ENCODE results near the gene RABEPK. TPM values are rescaled to one million over a fixed set of nuclear protein-coding genes. Genes with fewer than 3 reads are reported as not detected.

RABEPK gene
- polyA plus RNA-seq, 1 donor (not counting 4 experiments of a cell fraction or from before 2014, with no cell fraction given): 33.4 TPM

GRCh38 chr9:125238127-125238914, 38.0 kb downstream of the RABEPK start:
- H3K4me3 ChIP-seq (ENCODE audit: control insufficient read depth in 2 of 3, extremely low read depth in 1 of 3, insufficient read depth in 2 of 3, low read depth in 1 of 3, low read length in 3 of 3): peak overlapping the region; percentile 99

DNA sequence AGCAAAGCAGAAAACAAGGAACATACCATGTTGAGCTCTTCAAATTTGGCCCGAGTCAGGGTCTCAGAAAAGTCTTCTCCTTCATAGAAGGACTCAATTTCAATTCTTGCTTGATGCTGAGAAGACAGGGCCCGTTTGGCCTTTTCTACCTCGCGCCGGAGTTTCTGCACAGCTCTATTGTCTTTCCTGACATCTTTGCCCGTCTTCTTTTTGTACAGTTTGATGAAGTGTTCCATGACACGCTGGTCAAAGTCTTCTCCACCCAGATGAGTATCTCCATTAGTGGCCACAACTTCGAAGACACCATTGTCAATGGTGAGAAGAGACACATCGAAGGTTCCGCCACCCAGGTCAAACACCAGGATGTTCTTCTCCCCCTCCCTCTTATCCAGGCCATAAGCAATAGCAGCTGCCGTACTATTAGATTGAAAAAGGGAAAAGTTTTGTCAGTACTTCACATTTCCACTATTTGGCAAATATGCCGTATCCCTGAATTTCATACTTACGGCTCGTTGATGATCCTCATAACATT, 38.6 kb downstream of the RABEPK start:
- no peak overlapping the region for H2AFZ ChIP-seq (ENCODE audit: control insufficient read depth, low read length)
- no peaks in the 10 kb centered on the region for H3K9me1 ChIP-seq (ENCODE audit: control insufficient read depth, extremely low read depth, insufficient read depth, low read length)
- peak overlapping the region; percentile 99 for H3K4me3 ChIP-seq (ENCODE audit: control insufficient read depth in 2 of 3, extremely low read depth in 1 of 3, insufficient read depth in 2 of 3, low read depth in 1 of 3, low read length in 3 of 3)
- TF ChIP-seq EZH2 (IDR thresholded peaks at IDR 0.05; ENCODE audit: low read length): no peak
- TF ChIP-seq, protein P1, sequence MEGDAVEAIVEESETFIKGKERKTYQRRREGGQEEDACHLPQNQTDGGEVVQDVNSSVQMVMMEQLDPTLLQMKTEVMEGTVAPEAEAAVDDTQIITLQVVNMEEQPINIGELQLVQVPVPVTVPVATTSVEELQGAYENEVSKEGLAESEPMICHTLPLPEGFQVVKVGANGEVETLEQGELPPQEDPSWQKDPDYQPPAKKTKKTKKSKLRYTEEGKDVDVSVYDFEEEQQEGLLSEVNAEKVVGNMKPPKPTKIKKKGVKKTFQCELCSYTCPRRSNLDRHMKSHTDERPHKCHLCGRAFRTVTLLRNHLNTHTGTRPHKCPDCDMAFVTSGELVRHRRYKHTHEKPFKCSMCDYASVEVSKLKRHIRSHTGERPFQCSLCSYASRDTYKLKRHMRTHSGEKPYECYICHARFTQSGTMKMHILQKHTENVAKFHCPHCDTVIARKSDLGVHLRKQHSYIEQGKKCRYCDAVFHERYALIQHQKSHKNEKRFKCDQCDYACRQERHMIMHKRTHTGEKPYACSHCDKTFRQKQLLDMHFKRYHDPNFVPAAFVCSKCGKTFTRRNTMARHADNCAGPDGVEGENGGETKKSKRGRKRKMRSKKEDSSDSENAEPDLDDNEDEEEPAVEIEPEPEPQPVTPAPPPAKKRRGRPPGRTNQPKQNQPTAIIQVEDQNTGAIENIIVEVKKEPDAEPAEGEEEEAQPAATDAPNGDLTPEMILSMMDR (optimal IDR thresholded peaks at IDR 0.05 in 1 of 3, IDR thresholded peaks at IDR 0.05 in 1 of 3, conservative IDR thresholded peaks at IDR 0.05 in 1 of 3; ENCODE audit: extremely low read depth in 1 of 3, insufficient read depth in 2 of 3, low read length in 3 of 3): no peak
- H3K27ac ChIP-seq (ENCODE audit: control insufficient read depth, insufficient read depth, low read length): peak overlapping the region; percentile 94
- H3K4me1 ChIP-seq (ENCODE audit: control insufficient read depth, extremely low read depth, insufficient read depth, low read length): peaks cover 42% of the 10 kb centered on the region
- no peaks in the 10 kb centered on the region for H3K27me3 ChIP-seq (ENCODE audit: control insufficient read depth, extremely low read depth, insufficient read depth, low read length)
- FAIRE-seq (no peak), DNase-seq (ENCODE audit: low read depth, low spot score) (no peak)
- peaks cover 21 to 40% of the 10 kb centered on the region in 2 experiments for H3K36me3 ChIP-seq (ENCODE audit: control insufficient read depth in 2 of 2, extremely low read depth in 1 of 2, insufficient read depth in 2 of 2, low read length in 2 of 2)
- H3K9ac ChIP-seq (ENCODE audit: control insufficient read depth, extremely low read depth, insufficient read depth, low read length): peak overlapping the region; percentile 99
- no peaks in the 10 kb centered on the region for H3K9me3 ChIP-seq (ENCODE audit: control insufficient read depth, low read depth, low read length)
- dilution Hi-C loops (cut with MboI; ENCODE audit: extremely low pct_ligation_motif_present, low sequenced_read_pairs): no loop called here
- peaks cover 43% of the 10 kb centered on the region for H4K20me1 ChIP-seq (ENCODE audit: control insufficient read depth, extremely low read depth, insufficient read depth, low read length)
- peaks cover 61% of the 10 kb centered on the region for H3K79me2 ChIP-seq (ENCODE audit: control insufficient read depth, insufficient read depth, low read length)
- H3K4me2 ChIP-seq (ENCODE audit: control insufficient read depth, extremely low read depth, insufficient read depth, low read depth, low read length): peak overlapping the region; percentile 84

More at GRCh38 chr9:125238127-125238914, 38.0 kb downstream of the RABEPK start:
- Histone ChIP-seq H4K20me1 (ENCODE audit: control insufficient read depth, extremely low read depth, insufficient read depth, low read length) (peaks cover 43% of the 10 kb centered on the region), H3K27me3 (ENCODE audit: control insufficient read depth, extremely low read depth, insufficient read depth, low read length) (no peaks in the 10 kb centered on the region), H3K4me1 (ENCODE audit: control insufficient read depth, extremely low read depth, insufficient read depth, low read length) (peaks cover 36% of the 10 kb centered on the region), H3K36me3 (ENCODE audit: control insufficient read depth in 2 of 2, extremely low read depth in 1 of 2, insufficient read depth in 2 of 2, low read length in 2 of 2) (peaks cover 21 to 40% of the 10 kb centered on the region in 2 experiments), H3K9me3 (ENCODE audit: control insufficient read depth, low read depth, low read length) (no peaks in the 10 kb centered on the region), H3K9ac (ENCODE audit: control insufficient read depth, extremely low read depth, insufficient read depth, low read length) (peak overlapping the region; percentile 99), H3K4me2 (ENCODE audit: control insufficient read depth, extremely low read depth, insufficient read depth, low read depth, low read length) (peak overlapping the region; percentile 84), H2AFZ (ENCODE audit: control insufficient read depth, low read length) (no peak overlapping the region), H3K9me1 (ENCODE audit: control insufficient read depth, extremely low read depth, insufficient read depth, low read length) (no peaks in the 10 kb centered on the region), H3K27ac (ENCODE audit: control insufficient read depth, insufficient read depth, low read length) (peak overlapping the region; percentile 94), H3K79me2 (ENCODE audit: control insufficient read depth, insufficient read depth, low read length) (peaks cover 61% of the 10 kb centered on the region)
- FAIRE-seq (no peak), DNase-seq (ENCODE audit: low read depth, low spot score) (no peak)
- dilution Hi-C loops (cut with MboI; ENCODE audit: extremely low pct_ligation_motif_present, low sequenced_read_pairs): no loop called here
- TF ChIP-seq, protein P1 (optimal IDR thresholded peaks at IDR 0.05 in 1 of 3, IDR thresholded peaks at IDR 0.05 in 1 of 3, conservative IDR thresholded peaks at IDR 0.05 in 1 of 3; ENCODE audit: extremely low read depth in 1 of 3, insufficient read depth in 2 of 3, low read length in 3 of 3): no peak
